ENCODE results near the gene SCART1. TPM values are rescaled to one million over a fixed set of nuclear protein-coding genes. Genes with fewer than 3 reads are reported as not detected.

The SCART1 gene
- total RNA-seq, 1 experiment from 2014 or later: 1.1 TPM

GRCh38 chr10:133474665-133475424, 21.1 kb downstream of the SCART1 start (continued):
- no peak for TF ChIP-seq ZNF425 (CRISPR knock-in tag; conservative IDR thresholded peaks at IDR 0.05)
- TF ChIP-seq CBFB (CRISPR knock-in tag; IDR thresholded peaks at IDR 0.05; ENCODE audit: low read depth): no peak
- TF ChIP-seq ZNF138 (CRISPR knock-in tag; conservative IDR thresholded peaks at IDR 0.05): no peak
- no peak for TF ChIP-seq CTCF (IDR thresholded peaks at IDR 0.05)
- TF ChIP-seq ZNF512 (CRISPR knock-in tag; IDR thresholded peaks at IDR 0.05; ENCODE audit: borderline replicate concordance): no peak

GRCh38 chr10:133475425-133475734, 21.6 kb downstream of the SCART1 start:
- H3K36me3 Mint-ChIP-seq: peaks cover 40% of the 10 kb centered on the region
- no peaks in the 10 kb centered on the region for H3K4me1 Mint-ChIP-seq
- no peak overlapping the region for H3K27ac Mint-ChIP-seq
- ChIA-PET CTCF (no interaction called here), POLR2A (no interaction called here)
- peaks cover 5% of the 10 kb centered on the region for H3K27me3 Mint-ChIP-seq (ENCODE audit: low read depth)
- peaks cover 45% of the 10 kb centered on the region for H3K9me3 Mint-ChIP-seq
- ATAC-seq (no peak), DNase-seq (ENCODE audit: low spot score) (no peak)
- H3K4me3 Mint-ChIP-seq: no peak overlapping the region
- no peak for TF ChIP-seq ZNF423 (CRISPR knock-in tag; IDR thresholded peaks at IDR 0.05)
- TF ChIP-seq E2F5 (CRISPR knock-in tag; IDR thresholded peaks at IDR 0.05): no peak
- TF ChIP-seq ERG (CRISPR knock-in tag; IDR thresholded peaks at IDR 0.05): no peak
- TF ChIP-seq ZNF121 (CRISPR knock-in tag; IDR thresholded peaks at IDR 0.05): no peak
- no peak for TF ChIP-seq HMGA2 (CRISPR knock-in tag; IDR thresholded peaks at IDR 0.05)
- TF ChIP-seq JAZF1 (CRISPR knock-in tag; IDR thresholded peaks at IDR 0.05): no peak
- no peak for TF ChIP-seq ATF3 (CRISPR knock-in tag; conservative IDR thresholded peaks at IDR 0.05)
- no peak for TF ChIP-seq JUN (CRISPR knock-in tag; IDR thresholded peaks at IDR 0.05)
- no peak for TF ChIP-seq TCF7 (CRISPR knock-in tag; IDR thresholded peaks at IDR 0.05; ENCODE audit: low read depth)
- TF ChIP-seq FOXJ3 (CRISPR knock-in tag; IDR thresholded peaks at IDR 0.05; ENCODE audit: borderline replicate concordance): no peak
- TF ChIP-seq ZMAT4 (CRISPR knock-in tag; IDR thresholded peaks at IDR 0.05): no peak
- no peak for TF ChIP-seq MYBL2 (CRISPR knock-in tag; IDR thresholded peaks at IDR 0.05)
- no peak for TF ChIP-seq ATF2 (CRISPR knock-in tag; IDR thresholded peaks at IDR 0.05; ENCODE audit: borderline replicate concordance, low read depth)
- no peak for TF ChIP-seq ESRRA (CRISPR knock-in tag; IDR thresholded peaks at IDR 0.05; ENCODE audit: borderline replicate concordance)
